GM11168 (cell line): ENCODE data around the gene UCHL1.
"Not testable (repeated sequence)": the region's sequence is repeated elsewhere in the genome, so short reads cannot be mapped to it uniquely, and the experiment has no call there.

Experiments
- in situ Hi-C: fragments of 300-500 bp; cut with MboI; formaldehyde crosslinking; loops from one replicate; pipeline ENCODE4 v1.12.0; 2022; ENCODE audit warnings: low sequenced_read_pairs; ENCODE audit not compliant: unreplicated experiment

UCHL1 gene

GRCh38 chr4:41285864-41286235, 29.1 kb downstream of the UCHL1 start:
- in situ Hi-C loops, result loop anchor here (5.0 to 25.0 kb wide), 2 partner anchors 371 to 601 kb away; no protein-coding TSS in a partner anchor

DNA sequence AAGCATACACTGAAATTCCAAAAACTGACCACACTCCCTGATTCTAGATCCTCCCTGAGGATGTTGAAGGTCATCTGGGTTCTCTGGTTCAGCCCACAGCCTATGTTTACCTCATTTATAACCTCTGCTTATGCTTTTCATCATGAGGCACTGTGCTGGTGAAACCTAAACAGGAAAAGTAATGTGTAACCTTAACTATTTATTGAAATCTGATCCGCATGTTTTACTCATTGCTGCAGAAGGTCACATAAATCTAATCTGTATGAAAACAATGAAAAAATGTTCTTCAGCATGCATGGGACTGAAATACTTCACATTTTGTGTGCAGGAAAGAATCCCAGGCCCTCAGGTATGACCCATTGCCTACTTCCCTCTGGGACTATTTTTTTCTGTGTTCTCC, 30.3 kb downstream of the UCHL1 start:
- in situ Hi-C loops, result loop anchor here (5.0 to 25.0 kb wide), 2 partner anchors 370 to 600 kb away; no protein-coding TSS in a partner anchor

DNA sequence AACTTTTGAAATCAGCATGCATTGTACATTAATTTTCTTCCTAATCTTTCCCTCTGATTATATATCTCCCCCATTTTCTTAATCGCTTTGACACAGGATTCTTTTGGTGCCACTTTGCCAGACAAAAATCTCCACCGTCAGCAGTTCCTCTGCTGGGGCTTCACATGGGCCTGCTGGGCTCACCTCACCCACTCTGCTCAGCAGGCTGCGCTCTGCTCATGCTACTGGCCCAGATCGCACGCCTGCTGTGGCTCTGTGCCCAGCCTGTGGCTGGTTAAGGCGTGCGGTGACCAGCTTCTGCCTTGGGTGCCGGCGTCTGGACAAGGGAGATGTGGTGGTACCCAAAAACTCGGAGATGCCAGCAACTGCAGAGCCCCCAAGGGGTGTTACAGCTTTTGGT, 31.1 kb downstream of the UCHL1 start:
- in situ Hi-C loops, result loop anchor here (5.0 to 25.0 kb wide), 2 partner anchors 369 to 599 kb away; no protein-coding TSS in a partner anchor

- in situ Hi-C loops, result loop anchor here (5.0 to 25.0 kb wide), 2 partner anchors 369 to 599 kb away; no protein-coding TSS in a partner anchor
These were observed 31.5 kb downstream of the UCHL1 start for GRCh38 chr4:41288254-41288653.

DNA sequence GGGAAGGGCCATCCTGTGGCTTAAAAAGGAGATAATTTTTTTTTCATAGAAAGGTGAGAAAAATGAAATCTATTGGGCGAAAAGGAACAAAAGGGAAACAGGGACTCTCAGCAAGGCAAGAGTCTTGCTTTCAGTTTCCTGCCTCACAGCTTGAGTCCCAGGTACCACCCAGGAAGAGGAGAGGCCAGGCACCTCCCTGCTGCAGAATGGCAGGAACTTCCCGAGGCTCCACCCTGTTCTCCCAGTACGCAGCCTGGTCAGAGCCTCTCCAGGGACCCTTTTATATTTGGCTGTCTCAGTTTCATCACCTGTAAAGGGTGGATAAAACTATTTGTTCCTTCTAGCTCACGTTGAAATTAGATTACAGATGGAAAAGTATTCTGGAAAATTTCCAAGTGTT, 33.8 kb downstream of the UCHL1 start:
- in situ Hi-C loops, result loop anchor here (25.0 kb wide), 1 partner anchor 597 kb away; no protein-coding TSS in a partner anchor

DNA sequence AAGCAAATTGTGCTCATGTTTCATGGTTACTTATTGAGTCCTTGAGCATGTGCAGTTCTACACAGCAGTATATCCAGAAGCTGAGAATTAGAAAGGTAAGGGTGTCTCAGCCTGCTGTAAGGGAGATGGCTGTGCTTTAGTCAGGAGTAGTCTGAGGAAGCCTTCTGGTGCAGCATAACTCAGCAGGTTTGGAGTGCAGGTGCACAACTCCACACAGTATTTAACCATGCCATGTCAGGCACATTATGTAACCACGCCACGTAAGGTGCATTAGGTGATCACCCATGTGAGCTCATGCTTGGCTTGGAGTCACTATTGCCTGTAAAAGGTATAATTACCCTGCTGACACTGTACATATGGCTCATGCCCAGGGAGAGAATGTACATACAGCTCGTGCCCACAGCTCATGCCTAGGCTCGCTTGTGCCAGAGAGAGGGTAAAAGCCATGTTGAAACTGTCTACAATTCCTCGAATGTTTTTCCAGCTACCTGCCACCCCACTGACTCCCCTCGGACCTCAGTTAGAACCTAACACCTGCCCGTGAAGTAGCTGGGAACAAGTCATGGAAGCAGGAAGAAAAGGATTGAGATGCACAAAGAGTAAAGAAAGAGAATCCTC, 37.8 kb downstream of the UCHL1 start:
- in situ Hi-C loops, result loop anchor here (25.0 kb wide), 1 partner anchor 593 kb away; no protein-coding TSS in a partner anchor

GRCh38 chr4:41296995-41297394, 40.3 kb downstream of the UCHL1 start:
- in situ Hi-C loops, result loop anchor here (25.0 kb wide), 1 partner anchor 590 kb away; no protein-coding TSS in a partner anchor

DNA sequence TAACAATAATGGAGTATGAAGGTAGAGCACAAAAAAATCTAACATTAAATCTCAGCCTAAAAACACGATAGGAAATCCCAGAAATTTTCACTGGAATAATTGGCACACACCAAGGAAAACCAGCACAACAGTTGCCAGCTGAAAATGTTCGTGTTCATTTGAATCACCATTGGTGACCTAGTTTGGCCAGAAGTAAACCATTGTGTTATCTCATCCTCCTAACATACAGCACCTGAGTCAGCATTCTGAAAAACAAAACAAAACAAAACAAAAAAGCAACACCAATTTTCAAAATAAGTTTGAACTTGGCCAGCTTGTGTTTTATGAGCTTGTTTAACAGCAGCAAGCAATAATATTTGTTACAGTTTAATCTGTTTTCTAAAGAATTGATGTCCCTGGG, 41.1 kb downstream of the UCHL1 start:
- in situ Hi-C loops, result loop anchor here (25.0 kb wide), 1 partner anchor 589 kb away; no protein-coding TSS in a partner anchor

DNA sequence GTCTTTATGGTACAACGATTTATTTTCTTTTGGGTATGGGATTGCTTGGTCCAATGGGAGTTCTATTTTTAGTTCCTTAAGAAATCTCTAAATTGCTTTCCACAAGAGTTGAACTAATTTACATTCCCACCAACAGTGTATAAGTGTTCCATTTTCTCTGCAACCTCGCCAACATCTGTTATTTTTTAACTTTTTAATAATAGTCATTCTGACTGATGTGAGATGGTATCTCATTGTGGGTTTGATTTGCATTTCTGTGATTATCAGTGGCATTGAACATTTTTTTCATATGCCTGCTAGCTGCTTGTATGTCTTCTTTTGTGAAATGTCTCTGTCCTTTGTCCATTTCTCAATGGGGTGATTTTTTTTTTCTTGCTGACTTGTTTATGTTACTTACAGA, 42.8 kb downstream of the UCHL1 start:
- in situ Hi-C loops, result loop anchor here (25.0 kb wide), 1 partner anchor 588 kb away; no protein-coding TSS in a partner anchor

DNA sequence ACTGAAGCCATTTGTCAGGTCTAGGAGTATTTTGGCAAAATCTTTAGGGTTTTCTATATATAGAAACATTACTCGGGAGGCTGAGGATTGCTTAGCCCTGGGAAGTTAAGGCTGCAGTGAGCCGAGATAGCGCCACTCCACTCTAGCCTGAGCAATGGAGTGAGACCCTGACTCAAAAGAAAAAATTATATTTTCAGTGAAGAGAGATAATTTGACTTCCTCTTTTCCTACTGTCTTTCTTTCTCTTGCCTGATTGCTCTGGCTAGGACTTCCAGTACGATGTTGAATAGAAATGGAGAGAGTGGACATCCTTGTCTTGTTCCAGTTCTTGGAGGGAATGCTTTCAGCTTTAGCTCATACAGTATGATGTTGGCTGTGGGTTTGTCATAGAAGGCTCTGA, 44.4 kb downstream of the UCHL1 start:
- in situ Hi-C loops, result no loop called here

DNA sequence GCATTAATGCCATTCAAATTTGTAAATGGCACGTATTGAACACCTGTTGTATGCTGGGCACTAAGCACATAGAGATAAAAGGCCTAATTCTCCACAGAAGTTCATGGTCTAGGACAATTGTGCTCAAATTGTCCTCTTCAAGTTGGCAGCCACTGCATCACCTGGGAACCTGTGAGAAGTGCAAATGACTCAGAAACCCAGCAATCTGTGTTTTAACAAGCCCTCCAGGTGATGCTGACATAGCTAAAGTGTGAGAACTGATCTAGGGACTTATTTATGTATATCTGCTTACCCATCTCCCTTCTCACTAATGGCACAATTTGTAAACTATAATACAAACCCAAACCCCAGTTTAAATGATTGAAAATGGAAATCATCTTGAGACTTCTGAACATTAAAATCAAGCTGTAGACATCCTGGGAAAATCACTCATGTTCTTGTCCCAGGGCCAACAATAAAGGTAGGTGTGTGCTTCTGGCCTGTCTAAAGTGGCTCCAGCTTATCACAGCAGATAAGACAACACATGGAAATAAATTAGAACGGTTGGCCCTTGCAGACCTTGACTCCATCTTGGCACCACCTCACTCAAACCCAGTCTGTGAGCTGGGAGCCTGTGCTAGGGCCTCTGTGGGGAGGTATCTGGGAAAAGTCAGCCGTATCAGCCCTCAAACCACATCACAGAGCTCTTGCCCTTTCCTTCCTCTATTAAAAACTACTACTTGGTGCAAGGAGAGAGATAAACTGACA, 46.8 kb downstream of the UCHL1 start:
- in situ Hi-C loops, result no loop called here

GRCh38 chr4:41304221-41304620, 47.5 kb downstream of the UCHL1 start:
- in situ Hi-C loops, result no loop called here

- in situ Hi-C loops, result no loop called here
These were observed 48.7 kb downstream of the UCHL1 start for GRCh38 chr4:41305476-41305875.

- in situ Hi-C loops, result no loop called here
These were observed 50.9 kb downstream of the UCHL1 start for GRCh38 chr4:41307638-41308037.

GRCh38 chr4:41308398-41308797, 51.7 kb downstream of the UCHL1 start:
- in situ Hi-C loops, result no loop called here

GRCh38 chr4:41315426-41315825, 58.7 kb downstream of the UCHL1 start:
- in situ Hi-C loops, result not testable (repeated sequence)

DNA sequence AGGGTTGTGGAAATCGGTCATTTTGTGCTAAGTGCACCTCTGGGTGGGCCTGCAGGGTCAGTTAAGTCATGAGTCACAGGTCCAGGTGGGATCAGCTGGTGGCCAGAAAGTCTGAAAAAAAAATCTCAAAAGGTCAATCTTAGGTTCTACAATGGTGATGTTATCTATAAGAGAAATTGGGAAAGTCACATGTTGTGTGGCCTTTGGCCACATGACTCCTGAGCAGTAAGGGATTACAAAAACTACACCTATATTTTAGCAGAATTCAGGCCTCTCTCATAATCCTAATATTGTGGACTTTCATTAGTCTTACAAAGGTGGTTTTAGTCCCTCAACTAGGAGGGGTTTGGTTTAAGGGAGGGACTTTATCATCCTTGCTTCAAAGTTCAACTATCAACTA, 59.1 kb downstream of the UCHL1 start:
- in situ Hi-C loops, result no loop called here
